ENCODE measurements around the gene CCL19. TPM values are rescaled to one million over a fixed set of nuclear protein-coding genes. Genes with fewer than 3 reads are reported as not detected.
"Not testable (repeated sequence)": the region's sequence is repeated elsewhere in the genome, so short reads cannot be mapped to it uniquely, and the experiment has no call there.

CCL19 gene
- total RNA-seq: not detected in 2 replicates
- long read RNA-seq: 0 reads

DNA sequence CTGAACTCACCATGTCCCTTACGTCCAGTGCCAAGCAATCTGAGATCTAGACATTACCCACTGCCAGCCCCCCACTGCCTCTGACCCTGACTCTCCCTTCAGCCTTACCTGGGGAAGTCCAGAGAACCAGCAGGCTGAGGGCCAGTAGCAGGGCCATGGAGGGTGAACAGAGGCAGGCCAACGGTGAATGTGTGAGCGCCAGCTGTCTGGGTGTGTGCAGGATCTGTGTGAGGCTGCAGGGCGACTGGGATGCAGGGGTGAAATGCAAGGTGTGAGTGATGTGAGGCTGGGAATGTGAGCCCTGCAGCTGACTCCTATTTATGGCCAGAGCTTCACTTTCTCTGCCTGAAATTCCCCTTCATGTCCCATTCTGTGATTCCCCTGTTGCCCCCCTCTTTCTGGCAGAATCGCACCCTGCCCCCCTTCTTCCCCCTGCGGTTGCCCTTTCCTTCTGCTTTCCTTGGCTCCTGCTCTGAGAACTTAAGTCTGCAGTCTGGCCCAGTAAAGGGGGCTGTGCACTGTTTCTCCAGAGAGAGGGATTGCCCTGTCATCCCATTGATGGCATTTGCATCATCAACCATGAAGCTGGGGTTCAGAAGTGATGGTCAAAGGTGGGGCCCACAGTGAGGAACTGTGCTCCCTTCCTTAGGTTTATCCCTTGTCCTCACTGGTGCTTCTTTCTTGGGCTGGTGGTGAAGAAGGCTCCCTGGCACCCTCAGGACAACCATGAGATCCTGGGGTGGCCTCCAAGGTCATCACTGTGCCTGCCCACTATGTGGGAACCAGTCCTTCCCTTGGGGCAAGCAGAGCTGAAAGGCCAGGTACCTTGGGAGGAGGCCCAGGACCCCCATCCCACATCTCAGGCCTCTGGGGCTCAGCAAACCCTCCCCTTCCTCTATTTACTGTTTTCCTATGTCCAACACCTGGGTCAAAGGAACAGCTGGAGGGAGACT, at the start of gene CCL19:
Gene CCL19, minus strand, starts transcription at position 294 of the 953 bp plus-strand sequence. Its CDS starts 137 bp downstream, at position 157.
- Mint-ChIP-seq H3K4me3 (no peak within 1 kb of the TSS), H3K4me1 (peaks cover 4% of the 10 kb centered on the region), H3K27me3 (ENCODE audit: low read depth) (no peaks in the 10 kb centered on the region), H3K9me3 (no peaks in the 10 kb centered on the region), H3K36me3 (ENCODE audit: low read depth) (no peaks in the 10 kb centered on the region), H3K27ac (ENCODE audit: unreplicated experiment) (no peak within 1 kb of the TSS)
- TF ChIP-seq, protein P1, sequence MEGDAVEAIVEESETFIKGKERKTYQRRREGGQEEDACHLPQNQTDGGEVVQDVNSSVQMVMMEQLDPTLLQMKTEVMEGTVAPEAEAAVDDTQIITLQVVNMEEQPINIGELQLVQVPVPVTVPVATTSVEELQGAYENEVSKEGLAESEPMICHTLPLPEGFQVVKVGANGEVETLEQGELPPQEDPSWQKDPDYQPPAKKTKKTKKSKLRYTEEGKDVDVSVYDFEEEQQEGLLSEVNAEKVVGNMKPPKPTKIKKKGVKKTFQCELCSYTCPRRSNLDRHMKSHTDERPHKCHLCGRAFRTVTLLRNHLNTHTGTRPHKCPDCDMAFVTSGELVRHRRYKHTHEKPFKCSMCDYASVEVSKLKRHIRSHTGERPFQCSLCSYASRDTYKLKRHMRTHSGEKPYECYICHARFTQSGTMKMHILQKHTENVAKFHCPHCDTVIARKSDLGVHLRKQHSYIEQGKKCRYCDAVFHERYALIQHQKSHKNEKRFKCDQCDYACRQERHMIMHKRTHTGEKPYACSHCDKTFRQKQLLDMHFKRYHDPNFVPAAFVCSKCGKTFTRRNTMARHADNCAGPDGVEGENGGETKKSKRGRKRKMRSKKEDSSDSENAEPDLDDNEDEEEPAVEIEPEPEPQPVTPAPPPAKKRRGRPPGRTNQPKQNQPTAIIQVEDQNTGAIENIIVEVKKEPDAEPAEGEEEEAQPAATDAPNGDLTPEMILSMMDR (conservative IDR thresholded peaks at IDR 0.05): no peak
- DNase-seq (ENCODE audit: low read depth, low spot score): no peak

DNA sequence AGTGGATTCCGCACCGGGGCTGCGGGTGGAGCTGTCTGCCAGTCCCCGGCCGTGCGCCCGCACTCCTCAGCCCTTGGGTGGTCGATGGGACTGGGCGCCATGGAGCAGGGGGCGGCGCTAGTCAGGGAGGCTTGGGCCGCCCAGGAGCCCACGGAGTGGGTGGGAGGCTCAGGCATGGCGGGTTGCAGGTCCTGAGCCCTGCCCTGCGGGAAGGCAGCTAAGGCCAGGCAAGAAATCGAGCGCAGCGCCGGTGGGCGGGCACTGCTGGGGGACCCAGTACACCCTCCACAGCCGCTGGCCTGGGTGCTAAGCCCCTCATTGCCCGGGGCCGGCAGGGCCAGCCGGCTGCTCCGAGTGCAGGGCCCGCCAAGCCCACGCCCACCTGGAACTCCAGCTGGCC, 49.1 kb upstream of the CCL19 start:
- not testable (repeated sequence) for H3K4me3 Mint-ChIP-seq; H3K4me1 Mint-ChIP-seq; H3K9me3 Mint-ChIP-seq; H3K27ac Mint-ChIP-seq (ENCODE audit: unreplicated experiment); DNase-seq (ENCODE audit: low read depth, low spot score); H3K27me3 Mint-ChIP-seq (ENCODE audit: low read depth); H3K36me3 Mint-ChIP-seq (ENCODE audit: low read depth)

DNA sequence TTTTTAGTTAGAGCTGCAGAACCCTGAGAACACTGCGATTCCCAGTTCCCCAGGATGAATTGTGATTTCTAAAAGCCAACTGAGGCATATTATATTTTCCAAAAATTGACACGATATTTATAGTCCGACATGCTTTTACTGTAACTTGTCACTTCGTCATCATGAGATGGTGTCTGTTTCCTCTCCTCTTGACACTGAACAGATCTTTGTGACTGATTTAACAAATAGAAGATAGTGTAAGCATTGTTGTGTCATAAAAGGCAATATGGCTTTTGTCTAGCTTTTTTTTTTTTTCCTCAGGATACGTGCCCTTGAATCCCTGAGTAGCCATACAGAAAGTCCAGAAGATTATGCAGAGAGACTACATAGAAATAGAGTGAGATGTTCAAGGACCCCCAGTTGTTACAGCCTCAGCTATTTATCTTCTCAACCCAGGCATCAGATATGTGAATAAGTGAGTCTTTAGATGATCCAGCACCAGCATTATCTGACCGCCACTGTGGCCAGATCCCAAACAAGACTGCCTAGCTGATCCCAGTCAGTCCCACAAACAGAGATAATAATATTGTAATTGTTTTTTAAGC, 46.7 kb upstream of the CCL19 start:
- Mint-ChIP-seq H3K4me3 (no peak overlapping the region), H3K36me3 (ENCODE audit: low read depth) (no peaks in the 10 kb centered on the region), H3K4me1 (no peaks in the 10 kb centered on the region), H3K27ac (ENCODE audit: unreplicated experiment) (no peak overlapping the region), H3K9me3 (no peaks in the 10 kb centered on the region), H3K27me3 (ENCODE audit: low read depth) (no peaks in the 10 kb centered on the region)
- TF ChIP-seq, protein P1 (conservative IDR thresholded peaks at IDR 0.05): no peak
- no peak for DNase-seq (ENCODE audit: low read depth, low spot score)

- no peak overlapping the region for H3K27ac Mint-ChIP-seq (ENCODE audit: unreplicated experiment)
- no peak for DNase-seq (ENCODE audit: low read depth, low spot score)
Measured at GRCh38 chr9:34734720-34735119, 43.6 kb upstream of the CCL19 start.

GRCh38 chr9:34732886-34733285, 41.8 kb upstream of the CCL19 start:
- no peak overlapping the region for H3K27ac Mint-ChIP-seq (ENCODE audit: unreplicated experiment)

More at GRCh38 chr9:34734720-34735119, 43.6 kb upstream of the CCL19 start:
- no peaks in the 10 kb centered on the region for H3K27me3 Mint-ChIP-seq (ENCODE audit: low read depth)
- TF ChIP-seq, protein P1 (conservative IDR thresholded peaks at IDR 0.05): no peak
- H3K4me3 Mint-ChIP-seq: no peak overlapping the region
- no peaks in the 10 kb centered on the region for H3K36me3 Mint-ChIP-seq (ENCODE audit: low read depth)
- H3K4me1 Mint-ChIP-seq: no peaks in the 10 kb centered on the region
- H3K9me3 Mint-ChIP-seq: no peaks in the 10 kb centered on the region

More at GRCh38 chr9:34732886-34733285, 41.8 kb upstream of the CCL19 start:
- DNase-seq (ENCODE audit: low read depth, low spot score): no peak
- no peaks in the 10 kb centered on the region for H3K4me1 Mint-ChIP-seq
- no peaks in the 10 kb centered on the region for H3K27me3 Mint-ChIP-seq (ENCODE audit: low read depth)
- H3K36me3 Mint-ChIP-seq (ENCODE audit: low read depth): no peaks in the 10 kb centered on the region
- no peaks in the 10 kb centered on the region for H3K9me3 Mint-ChIP-seq
- TF ChIP-seq, protein P1 (conservative IDR thresholded peaks at IDR 0.05): no peak
- no peak overlapping the region for H3K4me3 Mint-ChIP-seq
